M059J (cell line): Measurements from ENCODE around the gene H2BK1. TPM values are rescaled to one million over a fixed set of nuclear protein-coding genes. Genes with fewer than 3 reads are reported as not detected.

Source experiments
- DNase-seq: peaks from one replicate; pipeline ENCODE4 v3.0.0-alpha.2; 2012; ENCODE audit warnings: low read depth
- total RNA-seq: library from RNA; depleted of rRNA; stranded (reverse); fragments of >200 nt; shearing (Covaris generic); gene quantifications from 2 replicates; pipeline ENCODE4 v1.2.3, GENCODE V29; 2014

H2BK1 gene
- total RNA-seq, 1 experiment from 2014 or later, result not detected

GRCh38 chr7:151179287-151179860 is 30.9 kb downstream of the H2BK1 start:
- DNase-seq, result no peak

GRCh38 chr7:151178831-151179230 is 31.5 kb downstream of the H2BK1 start:
- DNase-seq, result no peak

GRCh38 chr7:151178236-151178635 is 32.1 kb downstream of the H2BK1 start:
- no peak for DNase-seq

DNA sequence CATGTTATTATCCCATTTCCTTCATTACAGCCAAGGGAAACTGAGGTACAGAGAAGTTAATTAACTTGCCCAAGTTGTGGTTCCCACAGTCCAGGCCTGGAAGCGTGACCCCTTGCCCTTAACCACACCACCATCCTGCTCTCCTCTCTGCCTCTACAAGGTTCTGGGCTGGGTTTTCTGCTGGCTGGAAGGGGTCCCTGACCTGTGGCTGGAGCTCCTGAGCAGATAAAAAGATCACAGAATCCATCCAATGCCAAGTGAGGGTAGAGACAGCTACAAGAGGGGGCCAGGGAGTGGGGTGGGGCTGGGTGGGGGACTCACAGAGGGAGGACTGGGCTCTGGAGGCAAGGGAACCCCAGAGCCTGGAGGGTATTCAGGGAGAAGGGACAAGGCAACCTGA is 33.0 kb downstream of the H2BK1 start:
- DNase-seq, result no peak

- no peak for DNase-seq
Observed at GRCh38 chr7:151176401-151176800, 33.9 kb downstream of the H2BK1 start.

DNA sequence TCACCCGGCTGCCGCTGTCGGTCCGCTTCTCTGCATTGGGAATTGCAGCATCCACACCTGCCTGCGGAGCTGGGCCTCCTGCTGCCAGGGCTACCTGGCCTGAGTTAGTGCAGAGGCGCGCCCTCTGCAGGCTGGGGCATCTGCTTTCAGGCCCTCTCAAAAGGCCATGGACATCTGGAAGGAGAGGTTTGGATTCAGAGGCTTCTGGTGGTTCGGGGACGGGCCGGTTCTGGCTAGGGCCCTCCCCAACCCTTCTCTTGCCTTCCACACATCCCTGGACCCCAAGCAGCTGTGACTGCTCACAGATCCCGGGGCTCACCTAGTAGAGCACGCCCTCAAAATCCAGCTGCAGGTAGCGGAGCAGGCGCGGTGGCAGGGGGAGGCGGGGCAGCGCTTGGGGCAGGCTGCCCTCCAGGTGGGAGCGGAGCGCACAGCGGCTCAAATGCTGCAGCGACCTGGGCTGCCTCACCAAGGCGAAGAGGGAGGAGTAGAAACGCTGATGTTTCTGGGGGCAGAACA is 34.4 kb downstream of the H2BK1 start:
- no peak for DNase-seq

DNA sequence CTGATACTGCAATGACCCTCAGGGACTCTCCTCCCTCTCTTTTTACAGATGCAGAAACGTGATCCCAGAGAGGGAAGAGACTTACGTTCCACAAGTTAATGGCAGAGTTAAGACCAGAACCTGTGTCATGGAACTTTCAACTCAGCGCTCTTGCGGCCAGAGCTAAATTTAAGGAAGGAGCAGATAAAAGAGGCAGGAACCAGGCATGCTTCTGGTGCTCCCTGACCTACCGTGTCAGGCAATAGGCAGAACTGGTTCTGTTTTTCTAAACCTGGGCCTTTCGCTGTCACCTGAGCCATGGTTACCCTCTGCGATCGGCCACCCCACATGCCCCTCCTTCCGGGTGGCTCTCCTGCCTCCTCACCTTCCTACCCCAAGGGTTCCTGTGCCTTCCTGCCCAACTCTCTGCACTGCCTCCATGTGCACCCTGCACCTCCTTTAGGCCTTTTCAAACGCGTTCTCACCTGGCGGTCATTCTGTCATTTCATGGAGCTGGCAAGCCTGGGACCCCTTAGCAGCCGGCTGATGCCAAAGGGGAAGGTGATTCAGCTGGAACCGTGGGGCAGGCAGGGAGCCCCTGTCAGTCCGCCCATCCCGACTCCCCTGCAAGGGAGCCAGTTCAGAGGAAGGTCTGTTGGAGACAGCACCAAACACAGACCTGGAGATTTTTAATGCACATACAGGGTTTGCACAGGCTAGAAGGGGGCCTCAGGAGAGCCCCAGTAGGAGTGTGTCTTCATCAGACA is 35.1 kb downstream of the H2BK1 start:
- DNase-seq, result no peak

GRCh38 chr7:151174246-151175046 is 35.8 kb downstream of the H2BK1 start:
- no peak for DNase-seq

DNA sequence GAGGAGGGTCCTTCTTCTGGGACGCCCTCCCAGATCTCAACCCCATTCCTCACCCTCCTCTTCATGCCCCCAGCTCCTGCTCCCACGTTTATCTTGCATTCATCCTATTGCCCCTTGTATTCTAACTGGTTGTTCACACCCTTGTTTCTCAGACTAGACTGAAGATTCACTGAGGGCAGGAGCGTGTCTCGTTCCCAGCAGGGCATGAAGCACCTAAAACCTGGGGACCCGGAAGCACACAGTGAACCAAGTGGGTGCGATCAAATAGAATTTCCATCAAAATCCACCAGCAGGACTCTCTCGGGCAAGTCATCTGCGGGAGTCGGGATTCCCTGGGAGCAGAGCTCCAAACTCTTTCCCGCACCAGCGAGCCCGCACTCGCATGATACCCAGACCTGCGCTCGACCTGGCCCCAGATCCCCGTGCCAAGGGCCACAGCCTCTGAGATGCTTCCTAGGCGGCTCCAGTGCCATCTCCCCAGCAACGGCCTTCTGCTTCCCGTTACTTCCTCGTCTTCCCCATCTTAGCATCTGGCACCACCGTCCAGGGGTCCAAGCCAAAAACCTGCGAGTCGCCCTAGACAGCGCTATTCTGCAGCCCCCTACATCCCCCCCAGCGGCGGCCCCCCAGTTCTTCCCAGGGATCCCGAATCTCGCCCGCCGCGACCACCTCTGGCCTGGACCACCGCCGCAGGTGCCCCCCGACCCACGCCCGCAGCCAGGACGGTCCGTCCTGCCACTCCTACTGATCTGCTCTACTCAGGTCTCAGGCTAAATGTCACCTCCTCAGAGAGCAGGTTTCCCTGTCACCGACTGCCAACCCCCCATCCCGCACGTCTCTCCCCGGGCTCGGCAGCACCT is 36.7 kb downstream of the H2BK1 start:
- DNase-seq, result no peak

DNA sequence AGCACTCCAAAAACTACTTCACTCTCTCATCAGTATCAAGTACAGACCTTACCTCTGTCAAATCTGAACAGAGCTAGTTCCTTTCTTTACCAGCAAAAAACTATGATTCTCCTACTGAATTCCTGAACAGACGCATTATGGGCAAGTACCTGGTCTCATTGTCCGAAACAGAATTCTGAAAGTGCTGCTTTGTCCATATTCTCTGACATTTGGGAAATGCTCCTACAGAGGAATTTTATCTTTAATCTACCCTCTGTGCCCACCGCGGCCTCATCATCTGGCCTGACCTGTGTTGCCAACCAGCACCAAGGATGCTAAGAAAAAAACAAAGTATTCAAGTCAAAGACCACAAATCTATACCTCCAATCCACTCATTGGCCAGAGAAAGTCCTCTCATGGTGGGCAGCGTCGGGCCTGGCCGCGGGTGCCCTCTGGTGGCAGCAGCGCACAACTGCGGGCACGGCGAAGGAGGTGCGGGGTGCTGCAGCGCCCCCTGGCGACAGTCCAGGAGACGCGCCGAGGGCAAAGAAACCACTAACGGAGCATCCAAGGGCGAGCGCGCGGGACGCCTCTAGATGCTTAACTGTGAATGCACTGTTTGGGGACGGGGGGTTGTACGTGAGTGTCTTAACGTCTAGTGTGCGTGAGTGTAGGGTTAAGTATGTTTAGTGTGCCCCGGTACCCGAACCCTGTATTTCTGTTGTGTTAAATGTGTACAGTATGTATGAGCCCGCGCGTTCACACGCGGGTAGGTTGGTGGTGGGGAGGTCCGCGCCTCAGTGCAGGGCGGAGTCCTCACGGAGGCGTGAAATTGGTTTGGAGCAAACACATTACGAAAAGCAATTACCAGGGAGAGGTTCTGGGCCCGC is 37.8 kb downstream of the H2BK1 start:
- DNase-seq, result peak; percentile 59

- no peak for DNase-seq
Observed at GRCh38 chr7:151168787-151169162, 41.5 kb downstream of the H2BK1 start.

- DNase-seq, result peak; percentile 15
Observed at GRCh38 chr7:151168003-151168786, 42.1 kb downstream of the H2BK1 start.

- no peak for DNase-seq
Observed at GRCh38 chr7:151167197-151167961, 42.9 kb downstream of the H2BK1 start, which contains the start of gene GBX1. Gene GBX1 (minus strand): TSS chr7:151167694. CDS start chr7:151167548, 146 bp downstream.

DNA sequence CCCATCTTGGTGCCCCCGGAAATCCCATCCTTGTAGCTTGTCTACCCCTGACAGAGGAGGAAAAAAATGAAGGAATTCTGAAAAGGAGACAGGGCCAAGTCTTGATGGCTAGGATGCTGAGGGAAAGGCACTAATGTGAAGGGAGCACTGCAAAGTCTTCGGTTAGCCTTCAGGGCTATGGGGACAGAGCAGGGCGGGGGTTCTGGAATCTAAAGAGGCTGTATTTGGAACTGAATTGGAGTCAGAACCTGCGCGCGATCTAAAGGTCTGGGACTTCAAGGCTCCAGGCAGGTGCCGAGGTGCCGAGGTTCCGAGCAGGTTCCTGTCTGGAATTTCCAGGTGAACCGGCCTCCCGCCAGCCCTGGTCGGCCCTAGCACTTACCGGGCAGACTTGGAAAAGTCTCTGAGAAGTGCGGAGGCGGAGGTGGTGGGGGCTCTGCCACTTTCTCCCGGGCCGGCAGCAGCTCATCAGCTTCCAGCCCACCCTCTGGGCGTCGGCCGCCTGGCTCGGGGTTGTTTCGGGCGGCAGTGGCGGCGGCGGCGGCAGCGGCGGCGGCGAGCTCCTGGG is 43.6 kb downstream of the H2BK1 start:
- no peak for DNase-seq

- DNase-seq, result no peak
Observed at GRCh38 chr7:151161757-151162156, 48.5 kb downstream of the H2BK1 start.
